Left lung (tissue), 10 donors: ENCODE data around the gene OXER1. TPM values are rescaled to one million over a fixed set of nuclear protein-coding genes. Genes with fewer than 3 reads are reported as not detected.

Experiments
- ATAC-seq: fragments of 200-7000 bp; cut with Tn5 transposase; one replicate; pipeline ENCODE4 v1.9.1; 2020; ENCODE audit warnings: moderate library complexity
- DNase-seq, 4 donors: peaks; one replicate each; pipeline ENCODE4 v3.0.0-alpha.2; 2013 to 2020
- H3K27ac ChIP-seq, 2 donors: fragments of 200-600 bp; sonication (generic) in 1 of 2; one replicate each; pipeline versions ENCODE4 v1.5.0 to v1.8.0; 2020 to 2021
- H3K27me3 ChIP-seq, 2 donors: fragments of 200-600 bp; sonication (generic) in 1 of 2; one replicate each; pipeline versions ENCODE4 v1.5.0 to v1.8.0; 2020 to 2021
- H3K36me3 ChIP-seq, 2 donors: fragments of 200-600 bp; sonication (generic) in 1 of 2; one replicate each; pipeline versions ENCODE4 v1.5.0 to v1.8.0; 2020 to 2021
- H3K4me1 ChIP-seq, 2 donors: fragments of 200-600 bp; one replicate each; pipeline ENCODE4 v1.8.0; 2021
- H3K4me3 ChIP-seq, 2 donors: fragments of 200-600 bp; sonication (generic) in 1 of 2; one replicate each; pipeline versions ENCODE4 v1.5.0 to v1.8.0; 2020 to 2021; ENCODE audit warnings: mild to moderate bottlenecking in 1 of 2
- H3K9me3 ChIP-seq, 2 donors: fragments of 200-600 bp; sonication (generic) in 1 of 2; one replicate each; pipeline versions ENCODE4 v1.5.0 to v1.8.0; 2020 to 2021
- intact Hi-C, 2 donors: fragments of 100-400 bp; cut with DNase I; formaldehyde crosslinking; loops; one replicate each; pipeline versions ENCODE4 v1.11.2 to v1.14.2; 2022
- polyA plus RNA-seq, 6 donors: library from polyadenylated mRNA; unstranded; fragments of 120-200 nt; gene quantifications; one replicate each; pipeline ENCODE4 v1.2.1, GENCODE V29; 2013; ENCODE audit not compliant: insufficient read length in 6 of 6
- total RNA-seq, 2 donors: library from RNA; stranded (reverse); fragmentation: NEBNext Ultra II Directional; extraction: Animal tissue kit (Norgen Biotek cat#: 25700); gene quantifications; one replicate each; pipeline ENCODE4 v1.2.1, GENCODE V29; 2021
- TF ChIP-seq, protein P1 (sequence below), 2 donors: fragments of 200-600 bp; sonication (generic) in 1 of 2; IDR thresholded peaks; one replicate each; pipeline versions ENCODE4 v1.5.0 to v1.8.0; 2021; ENCODE audit warnings: antibody characterized with exemption in 2 of 2
- donor health status: DM: no; HTN: yes; CAD: no.
- donor health status: DM: no; HTN: no; CAD: no.

The OXER1 gene
- total and polyA plus RNA-seq, 8 donors = 1.7 to 9.9 (median 9.0) TPM

DNA sequence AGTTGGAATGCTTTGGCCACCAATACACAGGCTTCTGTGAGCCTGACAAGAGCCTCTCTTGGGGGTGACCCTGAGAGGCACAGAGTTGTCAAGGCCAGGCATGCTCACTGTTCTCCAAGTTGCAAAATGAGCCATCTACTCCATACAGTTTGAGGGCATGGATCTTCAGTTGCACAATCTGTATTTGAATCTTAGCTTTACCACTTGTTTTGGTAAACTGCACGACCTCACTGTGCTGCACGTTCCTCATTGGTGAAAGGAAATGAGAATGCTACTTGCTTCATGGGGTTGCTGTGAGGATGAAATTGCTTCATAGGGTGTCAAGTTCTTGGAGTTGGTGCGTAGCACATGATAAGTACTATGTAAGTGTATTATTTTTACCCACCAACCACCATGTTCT, 40.4 kb upstream of the OXER1 start:
- intact Hi-C loops = no loop called here
- H3K27ac ChIP-seq = no peak overlapping the region
- DNase-seq = no peak
- no peak overlapping the region for H3K4me3 ChIP-seq
- H3K4me1 ChIP-seq = peaks cover 0 to 16% of the 10 kb centered on the region in 2 donors
- H3K27me3 ChIP-seq = no peaks in the 10 kb centered on the region
- TF ChIP-seq, protein P1, sequence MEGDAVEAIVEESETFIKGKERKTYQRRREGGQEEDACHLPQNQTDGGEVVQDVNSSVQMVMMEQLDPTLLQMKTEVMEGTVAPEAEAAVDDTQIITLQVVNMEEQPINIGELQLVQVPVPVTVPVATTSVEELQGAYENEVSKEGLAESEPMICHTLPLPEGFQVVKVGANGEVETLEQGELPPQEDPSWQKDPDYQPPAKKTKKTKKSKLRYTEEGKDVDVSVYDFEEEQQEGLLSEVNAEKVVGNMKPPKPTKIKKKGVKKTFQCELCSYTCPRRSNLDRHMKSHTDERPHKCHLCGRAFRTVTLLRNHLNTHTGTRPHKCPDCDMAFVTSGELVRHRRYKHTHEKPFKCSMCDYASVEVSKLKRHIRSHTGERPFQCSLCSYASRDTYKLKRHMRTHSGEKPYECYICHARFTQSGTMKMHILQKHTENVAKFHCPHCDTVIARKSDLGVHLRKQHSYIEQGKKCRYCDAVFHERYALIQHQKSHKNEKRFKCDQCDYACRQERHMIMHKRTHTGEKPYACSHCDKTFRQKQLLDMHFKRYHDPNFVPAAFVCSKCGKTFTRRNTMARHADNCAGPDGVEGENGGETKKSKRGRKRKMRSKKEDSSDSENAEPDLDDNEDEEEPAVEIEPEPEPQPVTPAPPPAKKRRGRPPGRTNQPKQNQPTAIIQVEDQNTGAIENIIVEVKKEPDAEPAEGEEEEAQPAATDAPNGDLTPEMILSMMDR (IDR thresholded peaks at IDR 0.05) = no peak
- H3K36me3 ChIP-seq = no peaks in the 10 kb centered on the region
- ATAC-seq = peak; percentile 16
- no peaks in the 10 kb centered on the region for H3K9me3 ChIP-seq

DNA sequence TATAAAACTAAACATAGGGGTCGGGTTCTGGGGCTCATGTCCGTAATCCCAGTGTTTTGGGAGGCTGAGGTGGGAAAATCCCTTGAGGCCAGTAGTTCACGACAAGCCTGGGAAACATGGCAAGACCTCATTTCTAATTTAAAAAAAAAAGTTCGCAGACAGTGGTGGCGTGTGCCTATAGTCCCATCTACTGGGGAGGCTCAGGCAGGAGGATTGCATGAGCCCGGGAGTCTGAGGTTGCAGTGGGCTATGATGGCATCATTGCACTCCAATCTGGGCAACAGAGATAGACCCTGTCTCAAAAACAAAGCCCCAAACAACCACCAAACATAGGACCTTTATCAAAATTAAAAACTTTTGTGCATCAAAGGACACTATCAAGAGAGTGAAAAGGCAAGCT, 38.2 kb upstream of the OXER1 start:
- intact Hi-C loops = no loop called here
- no peak for DNase-seq
- no peak overlapping the region for H3K27ac ChIP-seq

DNA sequence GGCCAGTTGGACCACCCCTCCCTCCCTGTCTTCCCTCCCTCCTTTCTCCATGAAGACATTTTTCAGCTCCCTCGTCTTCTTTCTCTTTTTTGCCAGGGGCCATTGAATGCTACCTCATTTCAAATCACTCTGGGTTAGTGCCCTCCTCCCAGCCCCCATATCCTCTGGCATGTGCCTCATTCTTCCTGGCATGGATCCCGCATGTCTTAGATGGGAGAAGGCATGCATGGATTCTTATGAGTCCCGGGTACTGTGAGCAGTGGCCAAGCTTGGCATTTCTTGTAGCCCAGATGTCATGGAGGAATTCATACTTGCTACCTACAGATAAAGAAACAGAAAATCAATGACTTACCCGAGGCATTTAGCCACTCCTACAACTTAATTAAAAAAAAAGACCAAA, 37.4 kb upstream of the OXER1 start:
- DNase-seq (no peak), ATAC-seq (no peak)
- no peak overlapping the region for H3K27ac ChIP-seq
- peaks cover 0 to 9% of the 10 kb centered on the region in 2 donors for H3K4me1 ChIP-seq
- no peak overlapping the region for H3K4me3 ChIP-seq
- no peaks in the 10 kb centered on the region for H3K9me3 ChIP-seq
- no peaks in the 10 kb centered on the region for H3K36me3 ChIP-seq
- H3K27me3 ChIP-seq = no peaks in the 10 kb centered on the region
- intact Hi-C loops = no loop called here
- TF ChIP-seq, protein P1 (IDR thresholded peaks at IDR 0.05) = no peak

More for the DNA sequence above, 38.2 kb upstream of the OXER1 start:
- Histone ChIP-seq H3K36me3 (no peaks in the 10 kb centered on the region), H3K4me1 (peaks cover 0 to 9% of the 10 kb centered on the region in 2 donors), H3K4me3 (no peak overlapping the region), H3K9me3 (no peaks in the 10 kb centered on the region), H3K27me3 (no peaks in the 10 kb centered on the region)
- TF ChIP-seq, protein P1 (IDR thresholded peaks at IDR 0.05) = no peak
- no peak for ATAC-seq

DNA sequence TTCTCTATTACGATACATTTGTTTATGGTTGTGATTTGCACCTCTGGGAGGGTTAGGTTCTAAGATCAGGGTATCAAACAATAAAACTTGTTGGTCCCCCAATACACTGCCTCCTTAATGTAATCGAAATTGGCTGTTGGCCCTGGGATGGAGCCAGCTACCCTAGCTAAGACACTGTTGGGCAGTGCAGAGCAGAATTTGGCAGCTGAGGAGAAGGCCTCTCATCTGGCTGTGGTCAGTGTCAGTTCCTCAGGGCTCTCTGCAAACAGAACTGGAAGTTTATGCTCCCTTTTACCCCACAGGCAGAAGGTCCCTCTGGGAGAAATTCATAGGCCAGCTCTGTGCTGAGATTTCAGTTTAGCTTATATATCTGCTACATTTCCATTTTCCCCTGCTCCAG, 37.0 kb upstream of the OXER1 start:
- intact Hi-C loops = no loop called here

DNA sequence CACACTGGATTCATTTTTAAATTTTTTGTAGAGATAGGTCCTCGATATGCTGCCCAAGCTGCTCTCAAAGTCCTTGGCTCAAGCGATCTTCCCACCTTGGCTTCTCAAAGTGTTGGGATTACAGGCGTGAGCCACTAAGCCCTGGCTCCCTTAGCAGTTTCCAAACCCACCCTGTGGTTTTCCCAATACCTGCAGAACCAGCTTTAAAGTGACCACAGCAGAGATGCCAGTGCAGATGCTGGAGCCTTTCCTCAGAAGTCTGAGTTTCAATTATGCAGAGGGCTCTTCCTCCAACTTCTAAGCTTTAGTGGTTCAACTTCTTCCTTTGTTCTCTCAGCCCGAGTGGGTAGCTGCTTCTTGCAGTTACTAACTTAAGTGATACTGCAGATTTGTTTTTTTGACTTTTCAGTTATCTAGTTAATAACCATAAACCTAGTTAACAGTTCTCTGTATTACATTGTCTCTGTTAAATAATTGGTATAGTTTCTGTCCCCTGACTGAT, 36.6 kb upstream of the OXER1 start:
- DNase-seq (no peak), ATAC-seq (no peak)
- Histone ChIP-seq H3K36me3 (no peaks in the 10 kb centered on the region), H3K27me3 (no peaks in the 10 kb centered on the region), H3K9me3 (no peaks in the 10 kb centered on the region), H3K4me3 (no peak overlapping the region), H3K27ac (no peak overlapping the region), H3K4me1 (peaks cover 0 to 9% of the 10 kb centered on the region in 2 donors)
- intact Hi-C loops = no loop called here
- TF ChIP-seq, protein P1 (IDR thresholded peaks at IDR 0.05) = no peak

More for the DNA sequence above, 37.0 kb upstream of the OXER1 start:
- Histone ChIP-seq H3K27me3 (no peaks in the 10 kb centered on the region), H3K4me3 (no peak overlapping the region), H3K9me3 (no peaks in the 10 kb centered on the region), H3K36me3 (no peaks in the 10 kb centered on the region), H3K4me1 (peaks cover 0 to 9% of the 10 kb centered on the region in 2 donors), H3K27ac (no peak overlapping the region)
- DNase-seq (peak in 1 of 4 donors; percentile 58), ATAC-seq (no peak)
- TF ChIP-seq, protein P1 (IDR thresholded peaks at IDR 0.05) = no peak
